GM12801 (cell line): ENCODE results near the gene GRB7.

Experiments used
- TF ChIP-seq, protein P1 (sequence below): IDR thresholded peaks from one replicate; pipeline ENCODE4 v1.5.1; 2011; ENCODE audit warnings: control low read depth; ENCODE audit not compliant: insufficient read length; ENCODE audit errors: extremely low read depth

GRB7 gene

DNA sequence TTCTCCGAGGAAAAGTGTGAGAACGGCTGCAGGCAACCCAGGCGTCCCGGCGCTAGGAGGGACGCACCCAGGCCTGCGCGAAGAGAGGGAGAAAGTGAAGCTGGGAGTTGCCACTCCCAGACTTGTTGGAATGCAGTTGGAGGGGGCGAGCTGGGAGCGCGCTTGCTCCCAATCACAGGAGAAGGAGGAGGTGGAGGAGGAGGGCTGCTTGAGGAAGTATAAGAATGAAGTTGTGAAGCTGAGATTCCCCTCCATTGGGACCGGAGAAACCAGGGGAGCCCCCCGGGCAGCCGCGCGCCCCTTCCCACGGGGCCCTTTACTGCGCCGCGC, 38.0 kb upstream of the GRB7 start, which contains the start of gene ERBB2:
Gene ERBB2 (plus strand): TSS at position 247 of the 330 bp plus-strand sequence. CDS start 175 bp downstream, outside the sequence.
- TF ChIP-seq, protein P1, sequence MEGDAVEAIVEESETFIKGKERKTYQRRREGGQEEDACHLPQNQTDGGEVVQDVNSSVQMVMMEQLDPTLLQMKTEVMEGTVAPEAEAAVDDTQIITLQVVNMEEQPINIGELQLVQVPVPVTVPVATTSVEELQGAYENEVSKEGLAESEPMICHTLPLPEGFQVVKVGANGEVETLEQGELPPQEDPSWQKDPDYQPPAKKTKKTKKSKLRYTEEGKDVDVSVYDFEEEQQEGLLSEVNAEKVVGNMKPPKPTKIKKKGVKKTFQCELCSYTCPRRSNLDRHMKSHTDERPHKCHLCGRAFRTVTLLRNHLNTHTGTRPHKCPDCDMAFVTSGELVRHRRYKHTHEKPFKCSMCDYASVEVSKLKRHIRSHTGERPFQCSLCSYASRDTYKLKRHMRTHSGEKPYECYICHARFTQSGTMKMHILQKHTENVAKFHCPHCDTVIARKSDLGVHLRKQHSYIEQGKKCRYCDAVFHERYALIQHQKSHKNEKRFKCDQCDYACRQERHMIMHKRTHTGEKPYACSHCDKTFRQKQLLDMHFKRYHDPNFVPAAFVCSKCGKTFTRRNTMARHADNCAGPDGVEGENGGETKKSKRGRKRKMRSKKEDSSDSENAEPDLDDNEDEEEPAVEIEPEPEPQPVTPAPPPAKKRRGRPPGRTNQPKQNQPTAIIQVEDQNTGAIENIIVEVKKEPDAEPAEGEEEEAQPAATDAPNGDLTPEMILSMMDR: no peak

DNA sequence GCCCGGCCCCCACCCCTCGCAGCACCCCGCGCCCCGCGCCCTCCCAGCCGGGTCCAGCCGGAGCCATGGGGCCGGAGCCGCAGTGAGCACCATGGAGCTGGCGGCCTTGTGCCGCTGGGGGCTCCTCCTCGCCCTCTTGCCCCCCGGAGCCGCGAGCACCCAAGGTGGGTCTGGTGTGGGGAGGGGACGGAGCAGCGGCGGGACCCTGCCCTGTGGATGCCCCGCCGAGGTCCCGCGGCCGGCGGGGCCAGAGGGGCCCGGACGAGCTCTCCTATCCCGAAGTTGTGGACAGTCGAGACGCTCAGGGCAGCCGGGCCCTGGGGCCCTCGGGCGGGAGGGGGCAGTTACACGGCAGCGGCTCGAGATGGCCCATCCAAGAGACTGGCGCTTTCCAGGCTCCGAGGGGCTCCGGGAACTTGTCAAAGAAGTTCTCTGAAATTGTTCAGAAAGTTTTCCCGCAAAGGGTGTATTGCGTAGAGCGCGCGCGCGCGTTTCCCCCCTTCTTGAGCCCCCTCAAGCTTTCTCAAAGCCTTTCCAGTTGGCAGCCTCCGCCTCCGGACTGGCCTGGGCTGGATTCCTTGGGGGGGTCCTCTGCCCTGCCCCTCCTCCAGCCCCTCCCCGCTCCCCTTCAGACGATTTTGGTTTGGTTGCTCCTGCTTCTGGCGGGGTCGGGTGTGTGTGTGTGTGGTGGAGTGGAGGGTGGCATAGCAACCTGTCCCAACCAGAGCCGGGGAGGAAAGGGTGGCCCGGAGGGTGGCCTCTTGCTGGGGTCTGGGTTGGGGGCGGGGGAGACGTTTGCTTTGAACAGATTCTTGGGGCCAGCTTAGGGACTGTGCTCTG, 37.4 kb upstream of the GRB7 start:
- TF ChIP-seq, protein P1: no peak

DNA sequence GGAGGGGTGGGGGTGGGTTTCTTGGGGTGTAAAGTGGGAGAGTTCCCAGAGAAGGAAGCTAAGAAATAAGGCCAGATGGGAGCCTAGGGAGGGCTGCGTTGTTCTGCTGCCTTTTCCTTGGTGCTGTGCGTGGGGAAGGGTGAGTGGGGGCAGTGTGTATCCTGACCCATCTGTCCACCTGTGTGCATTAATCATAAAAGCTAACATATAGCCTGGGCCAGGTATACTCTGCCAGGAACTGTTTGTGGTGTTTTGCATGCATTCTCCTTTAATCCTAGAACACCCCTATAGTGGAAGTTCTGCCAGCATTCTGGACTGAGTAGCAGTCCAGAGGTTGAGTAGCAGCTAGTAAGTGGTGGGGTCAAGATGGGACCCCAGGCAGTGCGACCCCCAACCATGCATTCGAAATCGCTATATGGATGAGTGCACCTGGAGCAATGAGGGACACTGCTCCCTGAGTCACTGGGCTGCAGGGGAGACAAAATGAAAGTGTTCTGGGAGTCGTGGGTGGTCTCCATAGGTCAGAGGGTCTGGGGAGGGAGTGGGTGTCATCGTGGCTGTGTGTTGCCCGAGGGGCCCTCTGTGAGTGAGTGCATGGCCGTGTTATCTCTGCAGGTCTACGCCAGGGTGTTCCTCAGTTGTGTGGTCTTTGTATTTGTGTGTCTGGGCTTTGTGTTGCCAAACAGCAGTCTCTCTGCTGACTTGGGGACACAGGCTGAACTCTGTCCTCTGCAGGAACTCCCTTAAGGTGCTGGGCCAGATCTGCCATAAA, 36.5 kb upstream of the GRB7 start:
- TF ChIP-seq, protein P1: no peak

DNA sequence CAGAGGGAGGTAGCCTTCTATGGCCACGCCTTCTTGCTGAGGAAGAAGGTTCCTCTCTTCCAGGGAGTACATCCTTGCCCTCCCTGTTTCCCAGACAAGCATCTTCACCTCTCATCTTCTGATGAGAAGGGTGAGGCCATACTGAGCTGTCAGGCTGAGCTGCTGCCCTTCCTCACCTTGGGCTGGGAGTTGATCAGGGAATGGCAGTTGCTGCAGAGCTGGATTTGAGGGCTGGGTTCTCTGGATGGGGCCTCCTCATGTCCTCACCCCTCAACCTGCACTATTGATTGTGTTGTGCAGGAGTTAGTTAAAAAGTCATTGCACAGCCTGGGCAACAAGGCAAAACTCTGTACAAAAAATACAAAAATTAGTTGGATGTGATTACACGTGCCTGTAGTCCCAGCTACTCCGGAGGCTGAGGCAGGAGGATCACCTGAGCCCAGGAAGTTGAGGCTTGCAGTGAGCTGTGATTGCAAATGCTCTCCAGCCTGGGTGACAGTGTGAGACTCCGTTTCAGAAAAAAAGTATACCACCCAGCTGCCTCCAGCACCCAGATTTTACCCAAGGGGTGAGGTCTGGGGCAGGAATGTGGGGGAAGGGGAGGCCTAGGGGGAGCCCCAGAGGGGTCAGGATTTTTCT, 35.8 kb upstream of the GRB7 start:
- TF ChIP-seq, protein P1: no peak

DNA sequence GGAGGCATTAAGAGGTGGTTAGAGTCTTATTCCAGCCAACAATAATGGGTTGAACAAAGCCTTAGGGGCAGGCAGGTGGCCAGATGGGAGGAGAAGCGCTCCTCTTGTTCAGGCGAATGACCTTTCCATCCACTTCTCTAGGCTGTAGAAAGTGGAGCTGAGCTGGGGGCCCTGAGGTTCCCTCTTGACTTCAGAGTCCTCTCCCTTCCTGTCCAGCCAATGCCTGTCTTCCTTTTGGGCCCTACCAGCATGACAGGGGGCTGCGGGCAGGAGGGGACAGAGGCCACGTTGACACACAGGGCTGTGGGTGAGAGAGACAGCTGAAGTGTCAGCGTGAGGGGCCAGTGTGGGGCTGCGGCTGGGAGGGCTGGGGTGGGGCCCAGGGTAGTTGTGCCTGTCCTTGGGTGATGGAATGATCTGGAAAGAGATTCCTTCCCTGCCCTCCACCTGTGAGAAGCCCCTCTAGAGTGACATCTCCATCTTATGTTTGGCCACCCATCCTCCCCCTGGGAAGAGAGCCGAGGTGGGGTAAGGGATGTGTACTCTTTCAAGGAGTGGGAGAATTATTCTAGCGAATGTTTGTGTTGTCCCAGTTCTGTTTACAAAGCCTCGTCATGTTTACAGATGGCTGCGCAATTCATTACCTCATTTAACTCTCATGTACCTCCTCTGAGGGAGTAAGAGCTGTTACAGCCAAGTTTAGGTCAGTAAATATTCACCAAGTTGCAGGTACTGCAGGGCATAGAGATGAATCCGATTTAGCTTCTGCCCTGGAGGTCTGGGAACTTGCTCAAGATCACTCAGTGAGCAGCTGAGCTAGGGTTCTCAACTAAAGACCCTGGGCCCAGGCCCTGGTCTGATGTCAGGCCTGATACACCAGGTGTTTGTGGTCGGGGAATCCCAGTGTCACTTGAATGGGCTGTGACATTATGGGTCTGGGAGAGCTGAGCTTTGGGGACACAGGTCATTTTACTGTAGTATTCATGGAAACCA, 34.5 kb upstream of the GRB7 start:
- TF ChIP-seq, protein P1: no peak

DNA sequence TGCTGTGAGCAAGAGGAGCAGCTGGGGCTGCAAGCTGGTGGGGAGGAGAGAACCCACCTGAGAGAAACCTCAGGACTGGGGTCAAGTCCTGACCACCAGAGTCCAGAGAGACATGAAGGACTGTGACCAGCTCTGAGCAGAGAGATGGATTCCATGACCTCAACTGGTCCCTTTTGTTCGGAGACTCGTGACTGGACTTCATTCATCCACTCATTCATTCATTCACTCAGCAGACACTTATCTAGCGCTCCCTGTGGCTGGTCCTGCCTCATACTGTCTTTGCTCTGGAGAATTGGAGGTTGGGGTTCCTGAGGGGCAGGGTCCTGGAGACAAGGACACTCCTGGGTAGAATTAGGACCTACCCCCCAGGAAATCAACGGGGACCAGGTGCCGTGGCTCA, 33.8 kb upstream of the GRB7 start:
- TF ChIP-seq, protein P1: no peak
